GM18951 (cell line): ENCODE results near the gene RHCE.
"Not testable (repeated sequence)": the region's sequence is repeated elsewhere in the genome, so short reads cannot be mapped to it uniquely, and the experiment has no call there.

Experiments used
- POLR2A ChIP-seq: IDR thresholded peaks from 4 replicates; pipeline ENCODE4 v1.6.1; 2011; ENCODE audit warnings: mild to moderate bottlenecking; ENCODE audit not compliant: insufficient read length, insufficient read depth; ENCODE audit errors: extremely low read depth
- in situ Hi-C: fragments of 300-500 bp; cut with MboI; formaldehyde crosslinking; loops from one replicate; pipeline ENCODE4 v1.12.0; 2022; ENCODE audit warnings: low sequenced_read_pairs, mixed read lengths, inconsistent platforms; ENCODE audit not compliant: unreplicated experiment

RHCE gene

DNA sequence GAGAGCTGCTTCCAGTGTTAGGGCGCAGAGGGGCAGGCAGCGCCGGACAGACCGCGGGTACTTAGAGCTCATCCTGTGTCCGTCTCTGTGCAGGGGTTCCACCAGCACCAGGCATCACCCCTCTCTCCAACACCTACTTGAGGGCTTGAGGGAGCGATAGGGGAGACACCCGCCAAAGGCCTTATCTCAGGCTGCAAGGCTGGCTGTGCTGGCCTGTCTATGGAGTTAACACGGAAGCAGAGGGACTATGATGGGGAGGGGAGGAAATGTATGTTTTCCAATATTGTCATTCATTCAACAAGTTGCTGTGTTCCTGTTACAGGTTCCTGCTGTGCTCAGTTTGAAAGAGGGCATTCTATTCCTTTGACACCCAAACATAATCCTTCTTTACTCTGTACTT, at the start of gene RHCE:
RHCE (minus strand) TSS at position 111 of the 400 bp plus-strand sequence; CDS start at position 72, 39 bp downstream.
- in situ Hi-C loops = not testable (repeated sequence)

GRCh38 chr1:25469177-25469576, 48.6 kb upstream of the RHCE start:
- no peak for TF ChIP-seq POLR2A
- in situ Hi-C loops = no loop called here

GRCh38 chr1:25468033-25468432, 47.4 kb upstream of the RHCE start:
- TF ChIP-seq POLR2A = no peak
- in situ Hi-C loops = no loop called here

DNA sequence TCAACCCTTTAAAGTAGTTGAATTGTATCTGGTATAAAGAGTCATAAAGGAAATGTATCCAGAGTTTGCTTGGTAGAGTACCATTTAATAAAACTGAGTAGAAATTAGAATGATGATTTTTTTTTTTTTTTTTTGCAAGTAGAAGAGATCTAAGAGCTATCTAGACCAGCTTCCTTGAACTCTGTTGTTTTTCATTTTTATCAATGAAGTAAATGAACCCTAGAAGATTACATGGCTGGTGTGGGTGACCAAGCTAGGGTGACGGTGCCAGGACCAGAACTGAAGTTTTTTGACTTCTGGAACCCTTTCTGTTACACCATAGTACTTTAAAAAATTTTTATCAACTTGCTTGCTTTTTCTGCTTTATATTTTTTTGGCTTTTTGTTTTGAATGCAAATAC, 47.0 kb upstream of the RHCE start:
- TF ChIP-seq POLR2A = no peak
- in situ Hi-C loops = no loop called here

DNA sequence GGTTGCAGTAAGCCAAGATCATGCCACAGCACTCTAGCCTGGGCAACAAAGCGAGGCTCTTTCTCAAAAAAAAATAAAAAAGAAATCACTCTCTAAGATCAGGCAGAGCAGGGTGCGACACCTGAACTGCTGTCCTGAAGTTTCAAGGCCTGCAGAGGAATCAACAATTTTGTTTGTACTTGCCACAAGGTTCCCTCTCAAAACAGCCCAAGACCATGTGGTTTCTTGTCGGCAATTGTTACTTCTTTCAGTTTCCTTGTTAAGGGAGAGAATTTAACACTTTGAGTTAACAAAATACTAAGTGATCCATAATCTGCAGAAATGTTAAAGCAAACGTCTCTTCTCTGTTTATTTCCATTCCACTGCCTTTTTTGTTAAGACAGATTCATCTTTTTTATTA, 46.6 kb upstream of the RHCE start:
- in situ Hi-C loops = no loop called here
- no peak for TF ChIP-seq POLR2A

- in situ Hi-C loops = no loop called here
- TF ChIP-seq POLR2A = no peak
Observed at GRCh38 chr1:25462732-25463131, 42.1 kb upstream of the RHCE start.

DNA sequence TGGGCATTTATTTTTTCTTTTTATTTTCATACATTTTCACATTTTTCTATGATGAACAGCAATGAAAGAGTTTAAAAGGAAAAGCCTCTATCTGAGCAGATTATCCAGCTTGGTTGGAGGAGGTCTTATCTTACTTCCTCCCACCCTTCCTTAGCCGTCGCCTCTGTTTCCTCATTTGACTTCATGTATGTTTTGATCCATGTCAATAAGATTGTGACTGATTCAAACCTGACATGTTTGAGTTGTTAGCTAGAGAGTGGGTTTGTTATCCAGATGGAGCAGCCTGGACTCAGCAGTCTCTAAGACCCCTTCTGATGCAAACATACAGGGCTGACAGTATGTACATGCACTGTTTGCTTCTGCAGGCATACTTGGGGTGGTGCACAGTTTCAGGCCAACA, 41.2 kb upstream of the RHCE start:
- TF ChIP-seq POLR2A = no peak

DNA sequence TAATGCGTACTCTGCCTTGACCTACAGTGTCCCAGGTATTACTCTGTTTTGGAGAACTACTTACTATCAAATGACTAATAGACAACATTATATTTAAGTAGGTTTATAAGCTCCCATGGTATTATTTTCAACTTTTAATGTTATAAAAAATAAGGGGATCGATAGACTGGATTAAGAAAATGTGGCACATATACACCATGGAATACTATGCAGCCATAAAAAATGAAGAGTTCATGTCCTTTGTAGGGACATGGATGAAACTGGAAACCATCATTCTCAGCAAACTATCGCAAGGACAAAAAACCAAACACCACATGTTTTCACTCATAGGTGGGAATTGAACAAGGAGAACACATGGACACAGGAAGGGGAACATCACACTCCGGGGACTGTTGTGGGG, 40.2 kb upstream of the RHCE start:
- in situ Hi-C loops = not testable (repeated sequence)

More for the DNA sequence above, 41.2 kb upstream of the RHCE start:
- in situ Hi-C loops = no loop called here

GRCh38 chr1:25460020-25460419, 39.4 kb upstream of the RHCE start:
- no peak for TF ChIP-seq POLR2A
- in situ Hi-C loops = no loop called here

DNA sequence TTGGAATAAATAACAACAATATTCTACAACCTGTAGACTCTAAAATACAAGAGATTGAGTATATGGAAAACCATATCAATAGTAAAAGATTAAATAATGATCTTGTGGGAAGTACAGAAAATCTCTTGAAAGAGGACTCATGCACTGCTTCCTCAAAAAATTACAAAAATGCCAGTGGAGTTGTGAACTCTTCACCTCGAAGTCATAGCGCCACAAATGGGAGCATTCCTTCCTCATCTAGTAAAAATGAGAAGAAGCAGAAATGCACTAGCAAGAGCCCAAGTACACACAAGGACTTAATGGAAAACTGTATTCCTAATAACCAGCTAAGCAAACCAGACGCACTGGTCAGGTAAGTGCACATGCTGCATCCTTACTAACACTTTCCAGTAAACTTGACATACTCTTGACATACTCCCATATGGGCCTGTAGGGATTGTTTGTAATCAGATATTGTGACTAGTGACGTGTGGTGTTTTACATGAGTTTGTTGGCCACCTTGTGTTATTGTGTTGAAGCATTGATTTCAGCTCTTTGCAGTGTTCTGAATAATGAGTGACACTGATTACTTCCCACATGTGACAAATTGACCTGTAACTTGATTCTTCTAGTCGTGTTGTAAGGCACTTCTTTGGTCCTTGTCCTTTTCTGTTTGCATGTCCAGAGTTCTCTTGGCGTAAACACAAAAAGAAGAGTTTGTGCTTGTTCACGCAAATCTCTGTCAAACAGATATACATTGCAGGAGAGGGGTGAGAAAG, 38.1 kb upstream of the RHCE start:
- no peak for TF ChIP-seq POLR2A
- in situ Hi-C loops = no loop called here

DNA sequence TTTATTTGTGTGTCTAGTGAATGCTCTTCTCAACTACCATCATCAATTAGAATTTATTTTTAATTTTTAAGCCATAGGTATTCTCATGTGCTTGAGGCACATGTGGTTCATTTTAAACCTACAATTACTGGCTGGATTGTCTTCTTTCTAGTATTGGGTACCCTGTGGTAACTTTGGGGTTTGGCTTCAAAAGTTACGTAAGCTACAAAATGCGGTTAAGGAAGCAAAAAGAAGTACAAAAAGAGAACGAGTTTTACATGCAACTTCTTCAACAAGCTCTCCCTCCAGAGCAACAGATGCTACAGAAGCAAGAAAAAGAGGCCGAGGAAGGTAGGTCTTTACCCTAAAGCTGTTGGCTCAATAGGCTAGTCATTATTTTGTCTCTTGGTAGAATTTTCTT, 35.9 kb upstream of the RHCE start:
- in situ Hi-C loops = no loop called here
- no peak for TF ChIP-seq POLR2A

GRCh38 chr1:25451908-25452307, 31.3 kb upstream of the RHCE start:
- in situ Hi-C loops = no loop called here

DNA sequence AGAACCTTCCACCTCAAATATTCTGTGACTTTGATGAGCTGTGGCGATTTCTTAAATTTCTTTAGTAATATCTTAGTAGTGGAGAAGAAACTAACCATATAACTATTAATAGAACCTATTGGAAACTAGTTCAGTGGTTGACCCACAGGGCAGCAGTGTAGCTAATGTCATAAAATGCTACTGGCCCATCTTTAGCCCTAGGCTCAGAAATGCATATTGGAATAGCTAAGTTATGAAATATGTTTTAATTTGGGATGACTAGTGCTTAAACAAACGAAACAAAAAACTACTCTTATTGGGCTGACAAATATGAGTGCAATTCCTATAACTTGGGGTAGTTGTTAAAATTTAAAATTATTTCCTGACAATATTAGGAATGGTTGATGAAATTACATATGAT, 30.3 kb upstream of the RHCE start:
- in situ Hi-C loops = no loop called here
- TF ChIP-seq POLR2A = no peak

More at GRCh38 chr1:25451908-25452307, 31.3 kb upstream of the RHCE start:
- no peak for TF ChIP-seq POLR2A

GRCh38 chr1:25447547-25447946, 26.9 kb upstream of the RHCE start:
- in situ Hi-C loops = no loop called here
- TF ChIP-seq POLR2A = no peak
